H1 (cell line): Measurements from ENCODE around the gene HDAC2. TPM values are rescaled to one million over a fixed set of nuclear protein-coding genes. Genes with fewer than 3 reads are reported as not detected.

Source experiments
- CBX5 ChIP-seq: fragments of 300-800, 300-1000 bp; sonication (generic); IDR thresholded peaks from 2 replicates; pipeline ENCODE4 v1.7.1; 2016; ENCODE audit warnings: antibody characterized with exemption, low read length, low read depth
- CEBPB ChIP-seq: IDR thresholded peaks from 2 replicates; pipeline ENCODE4 v1.6.1; 2012; ENCODE audit warnings: low read depth, low read length
- CHD2 ChIP-seq: IDR thresholded peaks from 2 replicates; pipeline ENCODE4 v1.6.1; 2012; ENCODE audit warnings: low read length, improper control_type of control experiment
- CHD7 ChIP-seq: fragments of 300-600 bp; sonication (generic); IDR thresholded peaks from 2 replicates; pipeline ENCODE4 v1.7.1; 2012; ENCODE audit warnings: low read length, moderate library complexity, mild to moderate bottlenecking, inconsistent platforms; ENCODE audit not compliant: insufficient replicate concordance
- GABPA ChIP-seq: IDR thresholded peaks from 2 replicates; pipeline ENCODE4 v1.6.1; 2011; ENCODE audit warnings: mild to moderate bottlenecking, low read length, moderate library complexity, borderline replicate concordance; ENCODE audit not compliant: insufficient read depth
- HDAC6 ChIP-seq: IDR thresholded peaks from one replicate; pipeline ENCODE4 v1.7.1; 2012; ENCODE audit warnings: low read depth, mild to moderate bottlenecking, inconsistent platforms, low read length, moderate library complexity
- SIN3A ChIP-seq, 2 experiments: IDR thresholded peaks in 1 of 2; conservative IDR thresholded peaks in 1 of 2; 2 replicates each; pipeline ENCODE4 v1.6.1; 2011 to 2012; ENCODE audit warnings: low read length in 2 of 2, improper control_type of control experiment in 1 of 2, low read depth in 1 of 2, mild to moderate bottlenecking in 1 of 2
- polyA plus RNA-seq, 7 experiments: library from polyadenylated mRNA; depleted of rRNA in 3 of 7; stranded (reverse) in 5 of 7; unstranded in 2 of 7; fragments of >200 nt in 5 of 7; fragments of 200-250 nt in 2 of 7; gene quantifications; 1 replicate in 5 of 7; 2 replicates in 1 of 7; 4 replicates in 1 of 7; pipeline versions ENCODE4 v1.2.1 to v1.2.3, GENCODE V29; 2011 to 2013; ENCODE audit warnings: missing spikeins in 2 of 7, mixed read lengths in 2 of 7
- total RNA-seq: library from RNA; stranded (reverse); fragmentation: NEBNext Ultra II Directional; extraction: Animal tissue kit (Norgen Biotek cat#: 25700); gene quantifications from 2 replicates; pipeline ENCODE4 v1.2.1, GENCODE V29; 2021

The HDAC2 gene
- total and polyA plus RNA-seq, 2 of the 8 experiments (the other 6 are each of a cell fraction or from before 2014, with no cell fraction given) = 323 to 374 TPM

DNA sequence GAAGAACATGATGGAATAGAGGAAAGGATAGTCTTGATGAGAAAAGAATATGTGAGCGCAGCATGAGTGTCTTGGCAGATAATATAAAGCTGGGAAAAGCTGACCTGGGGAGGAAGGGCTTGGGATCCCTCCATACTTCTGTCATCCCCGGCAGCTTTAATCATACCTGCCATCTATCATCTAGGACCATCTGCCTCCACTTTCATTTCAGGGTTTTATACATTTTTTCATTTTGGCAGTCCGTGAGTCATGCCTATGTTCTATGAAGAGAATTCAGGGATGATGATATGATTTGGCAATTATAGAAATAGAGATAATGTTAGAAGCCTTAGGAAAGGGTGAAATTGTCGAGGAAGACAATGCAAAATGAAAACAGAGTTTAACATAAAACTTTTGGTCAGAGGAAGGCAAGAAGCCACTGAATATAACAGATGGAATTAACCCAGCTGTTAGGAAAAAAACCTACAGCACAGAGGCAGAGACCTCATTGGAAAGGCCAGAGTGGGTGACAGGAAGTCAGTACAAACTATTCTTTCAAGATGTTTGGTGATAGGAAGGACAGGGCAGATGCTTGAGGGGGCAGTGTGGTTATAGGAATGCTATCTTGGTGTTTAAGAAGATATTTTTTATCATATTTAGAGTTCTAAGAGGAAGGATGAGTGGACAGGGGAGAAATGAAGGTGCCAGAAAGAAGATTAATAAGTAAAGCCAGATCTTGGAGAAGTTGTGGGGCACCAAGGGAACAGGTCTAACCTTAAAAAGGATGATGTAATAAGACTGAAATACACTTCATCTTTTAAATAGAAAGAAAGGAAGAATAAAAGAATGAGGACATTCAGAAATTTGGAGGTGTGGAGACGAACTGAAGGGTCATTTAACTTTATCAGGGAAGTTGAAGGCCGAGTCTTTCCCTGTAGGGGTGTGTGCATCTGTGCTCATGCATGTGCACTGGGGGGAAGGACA, 76.0 kb downstream of the HDAC2 start (continued):
- TF ChIP-seq CBX5 (no peak), CEBPB (no peak), CHD2 (no peak), HDAC6 (no peak), CHD7 (no peak), GABPA (no peak), SIN3A (conservative IDR thresholded peaks at IDR 0.05 in 1 of 2, IDR thresholded peaks at IDR 0.05 in 1 of 2; ENCODE audit: low read depth in 1 of 2, low read length in 2 of 2) (no peak)
